Measurements from ENCODE around the gene ADAT2.

ADAT2 gene

GRCh38 chr6:143396497-143397226 lies 53.8 kb downstream of the ADAT2 start:
- no peaks in the 10 kb centered on the region for H3K79me2 ChIP-seq (ENCODE audit: low read length)
- no peak overlapping the region for H3K4me2 ChIP-seq (ENCODE audit: low read depth, low read length)
- no peaks in the 10 kb centered on the region for H3K9me2 ChIP-seq (replicated peaks; ENCODE audit: insufficient read depth, low read length)
- H3K9me3 ChIP-seq (replicated peaks; ENCODE audit: insufficient read depth, low read length) = no peaks in the 10 kb centered on the region
- no peaks in the 10 kb centered on the region for H3K27me3 ChIP-seq (replicated peaks; ENCODE audit: insufficient read depth, low read length)
- H3K9ac ChIP-seq (ENCODE audit: low read length) = no peak overlapping the region
- no peak for TF ChIP-seq EZH2 (optimal IDR thresholded peaks at IDR 0.05; ENCODE audit: low read depth, low read length)
- TF ChIP-seq EZH2phosphoT487 (IDR thresholded peaks at IDR 0.05; ENCODE audit: low read length) = no peak
- TF ChIP-seq CTCF (IDR thresholded peaks at IDR 0.05; ENCODE audit: low read length) = no peak
- no peak for DNase-seq
- no peaks in the 10 kb centered on the region for H3K4me1 ChIP-seq (ENCODE audit: low read length)
- no peaks in the 10 kb centered on the region for H4K20me1 ChIP-seq (ENCODE audit: insufficient read depth, low read length)
- H2AFZ ChIP-seq (ENCODE audit: low read length) = no peak overlapping the region
- no peaks in the 10 kb centered on the region for H3F3A ChIP-seq (ENCODE audit: insufficient read depth, low read length)
- H3K36me3 ChIP-seq (replicated peaks; ENCODE audit: insufficient read depth, low read length) = no peaks in the 10 kb centered on the region
- no peak overlapping the region for H3K27ac ChIP-seq (ENCODE audit: low read length)
- no peak overlapping the region for H3K4me3 ChIP-seq (ENCODE audit: low read length)

- H3K4me1 ChIP-seq (ENCODE audit: low read length) = no peaks in the 10 kb centered on the region
These were observed 54.8 kb downstream of the ADAT2 start for GRCh38 chr6:143395699-143396098.

GRCh38 chr6:143394389-143394788 lies 56.1 kb downstream of the ADAT2 start:
- no peak overlapping the region for H3K4me2 ChIP-seq (ENCODE audit: low read depth, low read length)
- no peaks in the 10 kb centered on the region for H3F3A ChIP-seq (ENCODE audit: insufficient read depth, low read length)
- no peaks in the 10 kb centered on the region for H3K9me3 ChIP-seq (replicated peaks; ENCODE audit: insufficient read depth, low read length)
- no peak for DNase-seq
- H3K27ac ChIP-seq (ENCODE audit: low read length) = no peak overlapping the region
- H3K36me3 ChIP-seq (replicated peaks; ENCODE audit: insufficient read depth, low read length) = no peaks in the 10 kb centered on the region
- H3K4me1 ChIP-seq (ENCODE audit: low read length) = no peaks in the 10 kb centered on the region
- no peak overlapping the region for H3K4me3 ChIP-seq (ENCODE audit: low read length)
- no peak overlapping the region for H3K9ac ChIP-seq (ENCODE audit: low read length)
- no peaks in the 10 kb centered on the region for H3K27me3 ChIP-seq (replicated peaks; ENCODE audit: insufficient read depth, low read length)
- H3K79me2 ChIP-seq (ENCODE audit: low read length) = no peaks in the 10 kb centered on the region
- no peaks in the 10 kb centered on the region for H3K9me2 ChIP-seq (replicated peaks; ENCODE audit: insufficient read depth, low read length)
- H4K20me1 ChIP-seq (ENCODE audit: insufficient read depth, low read length) = no peaks in the 10 kb centered on the region
- TF ChIP-seq EZH2phosphoT487 (IDR thresholded peaks at IDR 0.05; ENCODE audit: low read length) (no peak), CTCF (IDR thresholded peaks at IDR 0.05; ENCODE audit: low read length) (no peak), EZH2 (optimal IDR thresholded peaks at IDR 0.05; ENCODE audit: low read depth, low read length) (no peak)
- no peak overlapping the region for H2AFZ ChIP-seq (ENCODE audit: low read length)

More at GRCh38 chr6:143395699-143396098, 54.8 kb downstream of the ADAT2 start:
- Histone ChIP-seq H3K9me2 (replicated peaks; ENCODE audit: insufficient read depth, low read length) (no peaks in the 10 kb centered on the region), H3K79me2 (ENCODE audit: low read length) (no peaks in the 10 kb centered on the region), H2AFZ (ENCODE audit: low read length) (no peak overlapping the region), H3K27ac (ENCODE audit: low read length) (no peak overlapping the region), H3K4me3 (ENCODE audit: low read length) (no peak overlapping the region), H4K20me1 (ENCODE audit: insufficient read depth, low read length) (no peaks in the 10 kb centered on the region), H3K4me2 (ENCODE audit: low read depth, low read length) (no peak overlapping the region), H3K9ac (ENCODE audit: low read length) (no peak overlapping the region), H3K27me3 (replicated peaks; ENCODE audit: insufficient read depth, low read length) (no peaks in the 10 kb centered on the region), H3F3A (ENCODE audit: insufficient read depth, low read length) (no peaks in the 10 kb centered on the region), H3K9me3 (replicated peaks; ENCODE audit: insufficient read depth, low read length) (no peaks in the 10 kb centered on the region), H3K36me3 (replicated peaks; ENCODE audit: insufficient read depth, low read length) (no peaks in the 10 kb centered on the region)
- DNase-seq = no peak
- TF ChIP-seq EZH2 (optimal IDR thresholded peaks at IDR 0.05; ENCODE audit: low read depth, low read length) = no peak
- no peak for TF ChIP-seq EZH2phosphoT487 (IDR thresholded peaks at IDR 0.05; ENCODE audit: low read length)
- no peak for TF ChIP-seq CTCF (IDR thresholded peaks at IDR 0.05; ENCODE audit: low read length)
